ENCODE measurements around the gene NOB1. TPM values are rescaled to one million over a fixed set of nuclear protein-coding genes. Genes with fewer than 3 reads are reported as not detected.

The NOB1 gene
- total RNA-seq, 4 donors from 2014 or later = 28.0 to 44.5 (median 40.1) TPM

GRCh38 chr16:69741951-69742904 is 12.5 kb downstream of the NOB1 start:
- TF ChIP-seq CTCF (IDR thresholded peaks at IDR 0.05; ENCODE audit: low read depth) = no peak

GRCh38 chr16:69741519-69741918 is 13.2 kb downstream of the NOB1 start:
- no peak for TF ChIP-seq CTCF (IDR thresholded peaks at IDR 0.05; ENCODE audit: low read depth)

- TF ChIP-seq CTCF (IDR thresholded peaks at IDR 0.05; ENCODE audit: low read depth) = no peak
Observed at GRCh38 chr16:69732101-69732500, 22.6 kb downstream of the NOB1 start.

- TF ChIP-seq CTCF (IDR thresholded peaks at IDR 0.05; ENCODE audit: low read depth) = no peak
Observed at GRCh38 chr16:69727916-69728270, 26.8 kb downstream of the NOB1 start.

GRCh38 chr16:69726313-69727060 is 28.2 kb downstream of the NOB1 start, which contains the start of gene NQO1:
Gene NQO1, minus strand, starts transcription at chr16:69726560. Its CDS starts 121 bp downstream, at chr16:69726439.
- no peak for TF ChIP-seq CTCF (IDR thresholded peaks at IDR 0.05; ENCODE audit: low read depth)

GRCh38 chr16:69725480-69726312 is 29.0 kb downstream of the NOB1 start:
- TF ChIP-seq CTCF (IDR thresholded peaks at IDR 0.05; ENCODE audit: low read depth) = no peak

All from subcutaneous adipose tissue (tissue), 4 donors.